G401 (cell line): Measurements from ENCODE around the gene IRGC. TPM values are rescaled to one million over a fixed set of nuclear protein-coding genes. Genes with fewer than 3 reads are reported as not detected.

Experiments used
- DNase-seq: peaks from one replicate; pipeline ENCODE4 v3.0.0-alpha.2; 2015; ENCODE audit warnings: low spot score
- in situ Hi-C: cut with HindIII; loops from 2 replicates; pipeline ENCODE4 v1.10.0; 2016; ENCODE audit warnings: low sequenced_read_pairs, mixed read lengths
- total RNA-seq: library from RNA; depleted of rRNA; stranded (reverse); fragments of >200 nt; shearing (Covaris generic); gene quantifications from 2 replicates; pipeline ENCODE4 v1.2.3, GENCODE V29; 2014

The IRGC gene
- total RNA-seq, 1 experiment from 2014 or later: not detected

DNA sequence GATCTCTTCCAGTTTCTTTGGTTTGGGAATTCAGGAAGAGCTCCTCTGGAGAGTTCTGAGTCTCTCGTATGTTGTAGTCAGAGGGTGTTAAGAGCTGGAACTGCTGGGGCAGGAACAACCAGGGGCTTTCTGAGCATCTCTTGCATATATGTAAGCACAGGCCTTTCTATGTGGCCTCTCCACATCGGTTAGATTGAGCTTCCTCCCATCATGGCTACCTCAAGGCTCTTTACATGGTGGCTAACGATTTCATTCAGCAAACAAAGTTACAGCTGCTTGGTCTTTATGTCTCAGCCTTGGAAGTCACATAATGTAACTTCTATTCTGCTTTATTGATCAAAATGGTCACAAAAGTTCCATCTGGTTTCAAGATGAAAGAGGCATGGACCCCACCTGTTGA lies 25.4 kb upstream of the IRGC start:
- DNase-seq: no peak

DNA sequence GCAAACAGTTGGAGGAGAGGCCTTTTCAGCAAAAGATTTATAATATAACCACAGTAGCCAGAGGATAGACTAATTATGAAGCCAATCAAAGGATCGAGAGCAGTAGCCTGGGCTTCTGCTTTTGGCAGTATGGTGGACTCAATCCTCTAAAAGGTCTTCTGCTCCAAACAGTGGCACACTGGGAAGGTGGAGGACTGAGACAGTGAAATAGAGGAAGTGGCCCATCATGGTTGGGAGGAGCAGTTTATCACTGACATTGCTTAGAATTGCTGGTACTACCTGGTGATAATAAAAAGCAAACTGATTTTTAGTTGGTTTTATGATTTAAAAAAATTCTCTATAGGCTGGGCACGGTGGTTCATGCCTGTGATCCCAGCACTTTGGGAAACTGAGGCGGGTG lies 25.0 kb upstream of the IRGC start:
- in situ Hi-C loops: no loop called here

More for the DNA sequence above, 25.4 kb upstream of the IRGC start:
- in situ Hi-C loops: no loop called here

DNA sequence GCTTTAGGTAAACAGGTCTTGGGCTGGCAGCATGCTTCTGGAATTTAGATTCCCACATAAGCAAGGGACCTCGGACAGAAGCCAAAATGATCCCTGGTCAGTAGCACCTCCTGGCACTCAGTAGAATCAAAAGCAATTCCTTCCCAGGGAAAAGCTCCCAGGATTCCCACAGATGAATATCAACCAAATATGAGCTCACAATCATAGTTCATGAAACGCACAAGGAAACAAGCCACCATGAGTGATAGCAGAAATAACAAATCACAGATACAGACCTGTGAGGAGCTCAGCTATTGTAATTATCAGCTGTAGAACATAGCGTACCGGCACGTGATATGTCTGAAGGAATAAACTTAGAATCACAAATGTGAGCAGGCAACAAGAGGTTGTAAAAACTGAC lies 24.1 kb upstream of the IRGC start:
- in situ Hi-C loops: no loop called here
- DNase-seq: no peak

More for the DNA sequence above, 25.0 kb upstream of the IRGC start:
- no peak for DNase-seq

DNA sequence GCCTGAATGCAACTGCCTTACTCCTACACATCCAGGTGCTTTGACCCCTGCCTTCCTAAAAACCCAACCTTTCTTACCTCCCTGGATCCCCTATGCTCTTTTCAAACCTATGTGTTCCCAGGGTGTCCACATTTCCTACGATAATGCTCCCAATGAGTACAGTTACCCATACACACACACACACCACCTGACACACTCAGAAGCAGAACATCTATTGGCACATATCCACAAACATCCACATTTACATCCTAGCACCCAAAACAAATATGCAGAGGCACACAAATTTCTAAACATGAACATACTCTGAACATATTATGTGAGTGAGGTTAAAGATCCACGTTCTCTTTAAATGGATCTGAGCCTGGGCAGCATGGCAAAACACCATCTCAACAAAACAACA lies 23.5 kb upstream of the IRGC start:
- DNase-seq: no peak
- in situ Hi-C loops: no loop called here

- DNase-seq: no peak
Observed at GRCh38 chr19:43692877-43693276, 23.0 kb upstream of the IRGC start.

DNA sequence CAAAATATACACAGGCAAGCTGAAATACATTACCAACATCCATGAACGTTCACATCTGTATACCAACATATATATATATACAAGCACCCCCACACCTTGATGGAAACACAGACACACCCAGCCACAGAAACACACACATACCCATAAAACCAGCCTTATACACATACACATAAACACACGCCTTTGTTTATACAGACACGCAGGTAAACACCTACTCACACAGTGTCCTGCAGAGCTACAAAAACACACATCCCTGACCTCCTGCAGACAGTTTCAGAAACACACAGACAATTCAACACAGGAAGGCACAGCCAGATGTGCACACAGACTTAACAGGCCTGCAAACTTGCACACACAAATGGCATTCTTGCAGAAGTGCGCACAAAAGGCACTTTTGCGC lies 21.3 kb upstream of the IRGC start:
- in situ Hi-C loops: no loop called here
- no peak for DNase-seq

More at GRCh38 chr19:43692877-43693276, 23.0 kb upstream of the IRGC start:
- in situ Hi-C loops: no loop called here

GRCh38 chr19:43695985-43696704 lies 19.7 kb upstream of the IRGC start:
- in situ Hi-C loops: no loop called here
- DNase-seq: no peak

GRCh38 chr19:43697295-43697694 lies 18.6 kb upstream of the IRGC start:
- no peak for DNase-seq
- in situ Hi-C loops: no loop called here

- in situ Hi-C loops: no loop called here
- no peak for DNase-seq
Observed at GRCh38 chr19:43699506-43700394, 16.1 kb upstream of the IRGC start.

DNA sequence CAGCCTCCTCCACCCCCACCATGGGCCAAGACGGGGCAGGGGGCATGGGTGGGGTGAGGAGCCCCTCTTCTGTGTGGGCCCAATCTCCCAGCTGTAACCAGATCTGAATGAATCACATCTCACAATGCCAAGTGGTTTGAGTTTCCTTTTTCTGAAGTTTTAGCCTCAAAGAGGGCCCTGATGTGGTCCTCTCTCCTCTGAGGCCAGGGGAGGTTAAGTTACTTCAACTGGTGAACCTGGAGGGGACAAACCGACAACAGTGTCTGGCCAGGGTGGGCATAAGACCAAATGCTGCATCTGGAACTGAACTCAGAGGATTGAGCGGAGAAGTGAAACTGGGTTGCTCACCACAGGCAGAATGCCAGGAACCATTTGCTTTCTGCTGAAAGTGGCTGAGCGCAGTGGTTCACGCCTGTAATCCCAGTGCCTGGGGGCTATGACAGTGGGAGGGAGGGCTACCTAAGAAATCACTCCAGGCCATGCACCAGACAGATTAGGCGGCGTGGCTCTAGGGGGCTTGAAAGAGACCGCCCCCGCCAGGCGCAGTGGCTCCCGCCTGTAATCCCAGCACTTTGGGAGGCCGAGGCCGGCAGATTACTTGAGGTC lies 15.4 kb upstream of the IRGC start:
- no peak for DNase-seq
- in situ Hi-C loops: no loop called here

DNA sequence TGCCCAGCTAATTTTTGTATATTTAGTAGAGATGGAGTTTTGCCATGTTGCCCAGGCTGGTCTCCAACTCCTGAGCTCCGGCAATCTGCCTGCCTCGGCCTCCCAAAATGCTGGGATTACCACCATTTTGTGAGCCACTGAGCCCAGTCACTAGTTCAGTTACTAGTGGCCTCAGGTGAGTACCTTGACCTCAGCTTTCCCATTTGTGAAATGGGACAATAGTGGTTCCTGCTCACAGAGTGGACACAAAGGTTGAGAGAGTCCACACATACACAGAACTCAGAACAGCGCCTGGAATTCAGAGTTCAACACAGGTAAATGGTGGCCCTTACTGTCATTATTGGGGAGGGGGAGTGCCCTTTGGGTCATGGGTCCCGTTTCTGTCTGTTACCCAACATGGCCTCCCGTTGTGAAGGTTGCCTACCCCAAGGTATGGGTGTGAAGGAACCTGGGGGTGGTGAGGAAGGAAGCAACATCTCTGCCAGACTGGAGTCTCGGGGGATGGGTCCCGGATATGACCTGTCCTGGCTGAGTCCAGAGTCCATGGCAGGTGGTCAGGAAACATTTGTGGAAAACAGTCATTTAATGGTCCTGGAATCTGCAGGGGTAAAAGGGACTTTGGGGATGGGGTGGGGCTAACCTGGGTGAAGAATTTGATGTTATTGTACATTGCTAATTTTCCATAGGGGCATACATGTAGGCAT lies 11.7 kb upstream of the IRGC start:
- in situ Hi-C loops: no loop called here

GRCh38 chr19:43705729-43706128 lies 10.1 kb upstream of the IRGC start:
- in situ Hi-C loops: no loop called here
- no peak for DNase-seq

More for the DNA sequence above, 11.7 kb upstream of the IRGC start:
- DNase-seq: no peak

DNA sequence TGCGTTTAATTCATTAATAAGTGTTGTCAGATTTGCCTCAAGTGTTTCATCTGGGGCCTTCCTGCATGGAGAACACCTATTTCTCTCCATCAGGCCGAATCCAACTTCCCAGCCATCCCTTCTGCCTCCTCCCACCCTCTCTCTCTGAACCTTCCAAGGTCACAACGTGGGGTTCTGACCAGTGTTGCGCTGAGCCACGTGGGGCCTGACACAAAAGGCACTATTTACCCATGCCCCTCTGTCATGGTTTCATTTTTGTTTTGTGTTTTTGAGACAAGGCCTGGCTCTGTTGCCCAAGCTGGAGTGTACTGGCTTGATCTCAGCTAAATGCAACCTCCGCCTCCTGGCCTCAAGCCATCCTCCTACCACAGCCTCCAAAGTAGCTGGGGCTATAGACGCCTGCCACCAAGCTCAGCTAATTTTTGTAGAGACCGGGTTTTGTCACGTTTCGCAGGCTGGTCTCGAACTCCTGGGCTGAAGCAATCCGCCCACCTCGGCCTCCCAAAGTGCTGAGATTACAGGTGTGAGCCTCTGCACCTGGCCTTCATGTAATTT lies 8.6 kb upstream of the IRGC start:
- no peak for DNase-seq
- in situ Hi-C loops: no loop called here

GRCh38 chr19:43708716-43709115 lies 7.2 kb upstream of the IRGC start:
- in situ Hi-C loops: no loop called here
- DNase-seq: no peak

DNA sequence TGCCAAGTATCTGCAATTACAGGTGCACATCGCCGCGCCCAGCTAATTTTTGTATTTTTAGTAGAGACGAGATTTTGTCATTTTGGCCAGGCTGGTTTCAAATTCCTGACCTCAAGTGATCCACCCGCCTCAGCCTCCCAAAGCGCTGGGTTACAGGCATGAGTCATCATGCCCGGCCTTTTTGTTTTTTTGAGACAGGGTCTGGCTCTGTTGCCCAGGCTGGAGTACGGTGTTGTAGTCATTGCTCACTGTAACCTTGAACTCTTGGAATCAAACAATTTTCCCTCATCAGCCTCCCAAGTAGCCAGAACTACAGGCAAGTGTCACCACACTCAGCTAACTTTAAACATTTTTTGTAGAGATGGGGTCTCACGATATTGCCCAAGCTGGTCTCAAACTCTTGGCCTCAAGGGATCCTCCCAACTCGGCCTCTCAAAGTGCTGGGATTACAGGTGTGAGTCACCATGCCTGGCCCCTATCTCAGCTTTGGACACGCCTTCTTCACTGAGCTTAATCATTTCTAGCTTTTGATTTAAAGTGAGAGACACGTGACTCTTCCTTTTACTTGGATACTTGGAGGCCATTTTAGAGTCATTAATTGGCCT lies 4.0 kb upstream of the IRGC start:
- in situ Hi-C loops: no loop called here
- no peak for DNase-seq

DNA sequence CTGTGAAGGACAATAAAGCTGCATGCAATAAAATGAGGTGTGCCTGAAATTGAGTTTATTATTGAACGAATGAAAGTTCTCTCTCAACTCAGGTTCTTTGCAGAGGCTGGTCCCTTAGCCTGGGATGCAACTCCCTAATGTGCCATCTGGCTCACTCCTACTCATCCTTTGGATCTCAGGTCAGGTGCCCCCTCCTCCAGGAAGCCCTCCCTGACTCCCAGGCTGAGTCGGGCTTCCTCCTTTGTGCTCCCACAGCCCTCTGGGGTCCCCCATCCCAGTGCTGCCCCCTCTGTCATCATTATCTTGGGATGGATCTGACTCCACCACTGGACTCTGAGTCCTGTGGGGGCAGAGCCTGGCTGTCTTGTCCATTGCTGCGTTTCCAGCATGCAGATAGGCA lies 2.7 kb upstream of the IRGC start:
- DNase-seq: no peak

DNA sequence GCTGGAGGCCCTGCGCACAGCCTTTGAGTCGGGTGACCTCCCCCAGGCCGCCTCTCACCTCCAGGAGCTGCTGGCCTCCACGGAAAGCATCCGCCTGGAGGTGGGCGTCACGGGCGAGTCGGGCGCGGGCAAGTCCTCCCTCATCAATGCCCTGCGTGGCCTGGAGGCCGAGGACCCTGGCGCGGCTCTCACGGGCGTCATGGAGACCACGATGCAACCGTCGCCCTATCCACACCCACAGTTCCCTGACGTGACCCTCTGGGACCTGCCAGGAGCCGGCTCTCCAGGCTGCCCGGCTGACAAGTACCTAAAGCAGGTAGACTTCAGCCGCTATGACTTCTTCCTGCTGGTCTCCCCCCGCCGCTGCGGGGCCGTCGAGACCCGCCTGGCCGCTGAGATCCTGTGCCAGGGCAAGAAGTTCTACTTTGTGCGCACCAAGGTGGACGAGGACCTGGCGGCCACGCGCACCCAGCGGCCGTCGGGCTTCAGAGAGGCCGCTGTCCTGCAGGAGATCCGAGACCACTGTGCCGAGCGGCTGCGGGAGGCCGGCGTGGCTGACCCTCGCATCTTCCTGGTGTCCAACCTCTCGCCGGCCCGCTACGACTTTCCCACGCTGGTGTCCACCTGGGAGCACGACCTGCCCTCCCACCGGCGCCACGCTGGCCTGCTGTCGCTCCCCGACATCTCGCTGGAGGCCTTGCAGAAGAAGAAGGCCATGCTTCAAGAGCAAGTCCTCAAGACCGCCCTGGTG lies 2.9 kb downstream of the IRGC start:
- no peak for DNase-seq
- in situ Hi-C loops: no loop called here

More for the DNA sequence above, 2.7 kb upstream of the IRGC start:
- in situ Hi-C loops: no loop called here

- in situ Hi-C loops: no loop called here
- DNase-seq: no peak
Observed at GRCh38 chr19:43719378-43719868, 3.5 kb downstream of the IRGC start.
